Neural progenitor cell (in vitro differentiated cells): ENCODE measurements around the gene KDM6B.

Experiments
- CTCF ChIP-seq: fragments of 200-600 bp; sonication (generic); IDR thresholded peaks from 2 replicates; pipeline ENCODE4 v1.5.1; 2017; ENCODE audit warnings: antibody characterized with exemption, mild to moderate bottlenecking
- EZH2 ChIP-seq: fragments of 200-600 bp; sonication (generic); IDR thresholded peaks from 2 replicates; pipeline ENCODE4 v1.6.1; 2017; ENCODE audit warnings: antibody characterized with exemption, mild to moderate bottlenecking, moderate library complexity
- EZH2phosphoT487 ChIP-seq: fragments of 200-600 bp; sonication (generic); IDR thresholded peaks from 2 replicates; pipeline ENCODE4 v1.6.1; 2017; ENCODE audit warnings: antibody characterized with exemption

GRCh38 chr17:7845359-7846062, 11.5 kb downstream of the KDM6B start:
- no peak for TF ChIP-seq EZH2
- no peak for TF ChIP-seq CTCF
- no peak for TF ChIP-seq EZH2phosphoT487
